ENCODE results near the gene KCTD5.

GRCh38 chr16:2752850-2753732 lies 70.8 kb downstream of the KCTD5 start:
- TF ChIP-seq CTCF (IDR thresholded peaks at IDR 0.05; ENCODE audit: insufficient read depth, low read length, poor library complexity, severe bottlenecking) (no peak), EZH2phosphoT487 (conservative IDR thresholded peaks at IDR 0.05; ENCODE audit: low read length) (no peak)

Measured in SU-DHL-6 (cell line).